HCT116 (cell line): ENCODE data around the gene CDHR5. TPM values are rescaled to one million over a fixed set of nuclear protein-coding genes. Genes with fewer than 3 reads are reported as not detected.

Experiments
- ATAC-seq: fragments of 200-7000 bp; cut with Tn5 transposase; 2 replicates; pipeline ENCODE4 v1.9.1; 2020; ENCODE audit warnings: mild to moderate bottlenecking, moderate library complexity
- BruUV-seq: library from RNA; stranded (reverse); fragments of 400-500 nt; replicated peaks from 2 replicates; lab custom pipeline; 2021; lab: Mats Ljungman, UMichigan
- CTCF ChIA-PET: fragments of 300-600 bp; sonication (Branson Sonifier 250); formaldehyde crosslinking; loops from one replicate; lab custom pipeline; 2021; ENCODE audit warnings: antibody characterized with exemption; lab: Charles Lee
- POLR2A ChIA-PET: fragments of 300-600, 350-600 bp; sonication (Branson Sonifier 250); formaldehyde crosslinking; loops from one replicate; lab custom pipeline; 2021; ENCODE audit warnings: antibody characterized with exemption; lab: Charles Lee
- RAD21 ChIA-PET, 2 experiments: fragments of 300-600 bp; sonication (Branson Sonifier 250); formaldehyde crosslinking; loops; one replicate each; lab custom pipeline; 2023; ENCODE audit warnings: low total read pairs in 2 of 2; ENCODE audit not compliant: uncharacterized antibody in 2 of 2, unreplicated experiment in 2 of 2, low non-redundant PET in 1 of 2; lab: Charles Lee
- DNase-seq: peaks from one replicate; pipeline ENCODE4 v3.0.0-alpha.2; 2010; ENCODE audit warnings: low read depth, low spot score
- H2AFZ ChIP-seq: fragments of 200-600 bp; shearing (Covaris generic), sonication (generic); 2 replicates; pipeline ENCODE4 v1.6.1; 2017; ENCODE audit warnings: low read depth, mixed run types, mixed read lengths, antibody characterized with exemption, low read length; ENCODE audit not compliant: poor library complexity, severe bottlenecking
- H3K27ac ChIP-seq: 2 replicates; pipeline ENCODE4 v1.5.1; 2012; ENCODE audit warnings: low read depth, low read length
- H3K27me3 ChIP-seq: fragments of 200-600 bp; sonication (generic); 2 replicates; pipeline ENCODE4 v1.6.1; 2016; ENCODE audit warnings: mixed run types, low read length, mixed read lengths; ENCODE audit not compliant: insufficient read depth
- H3K36me3 ChIP-seq, 2 experiments: fragments of 200-500 bp in 1 of 2; fragments of 200-600 bp in 1 of 2; sonication (Bioruptor generic) in 1 of 2; sonication (generic) in 1 of 2; 2 replicates each; pipeline versions ENCODE4 v1.5.1 to v1.6.1; 2014 to 2016; ENCODE audit warnings: low read length in 2 of 2, inconsistent platforms in 1 of 2, mixed read lengths in 1 of 2, mixed run types in 1 of 2; ENCODE audit not compliant: insufficient read depth in 2 of 2, control insufficient read depth in 1 of 2
- H3K4me1 ChIP-seq, 2 experiments: fragments of 200-600 bp in 1 of 2; sonication (generic) in 1 of 2; 2 replicates each; pipeline versions ENCODE4 v1.5.1 to v1.6.1; 2012 to 2017; ENCODE audit warnings: low read length in 2 of 2, inconsistent platforms in 1 of 2, mild to moderate bottlenecking in 1 of 2, mixed read lengths in 1 of 2, mixed run types in 1 of 2, moderate library complexity in 1 of 2; ENCODE audit not compliant: insufficient read depth in 2 of 2, control insufficient read depth in 1 of 2
- H3K4me2 ChIP-seq: fragments of 200-600 bp; sonication (generic); 2 replicates; pipeline ENCODE4 v1.6.1; 2017; ENCODE audit warnings: mixed run types, low read length, mixed read lengths
- H3K4me3 ChIP-seq, 2 experiments: fragments of 200-600 bp in 1 of 2; sonication (generic) in 1 of 2; replicated peaks in 1 of 2; 2 replicates each; pipeline ENCODE4 v1.5.1; 2011 to 2016; ENCODE audit warnings: low read length in 2 of 2, control low read depth in 1 of 2, low read depth in 1 of 2, mild to moderate bottlenecking in 1 of 2, mixed read lengths in 1 of 2, mixed run types in 1 of 2
- H3K79me2 ChIP-seq: fragments of 200-600 bp; sonication (generic); 2 replicates; pipeline ENCODE4 v1.6.1; 2017; ENCODE audit warnings: mild to moderate bottlenecking, mixed run types, low read length, moderate library complexity, mixed read lengths; ENCODE audit not compliant: insufficient read depth
- H3K9ac ChIP-seq: fragments of 200-600 bp; sonication (generic); 2 replicates; pipeline ENCODE4 v1.6.1; 2016; ENCODE audit warnings: low read length, mixed read lengths
- H3K9me2 ChIP-seq: fragments of 200-600 bp; sonication (generic), shearing (Covaris generic); 2 replicates; pipeline ENCODE4 v1.6.1; 2017; ENCODE audit warnings: mixed run types, mild to moderate bottlenecking, moderate library complexity; ENCODE audit not compliant: insufficient read depth
- H3K9me3 ChIP-seq, 2 experiments: fragments of 200-500 bp in 1 of 2; fragments of 200-600 bp in 1 of 2; sonication (Bioruptor generic) in 1 of 2; sonication (generic) in 1 of 2; 2 replicates each; pipeline ENCODE4 v1.6.1; 2014 to 2017; ENCODE audit warnings: low read length in 2 of 2, mixed read lengths in 2 of 2, inconsistent platforms in 1 of 2, low read depth in 1 of 2, mild to moderate bottlenecking in 1 of 2, mixed run types in 1 of 2, moderate library complexity in 1 of 2; ENCODE audit not compliant: control insufficient read depth in 1 of 2, insufficient read depth in 1 of 2
- H4K20me1 ChIP-seq: fragments of 200-600 bp; sonication (generic), shearing (Covaris generic); 2 replicates; pipeline ENCODE4 v1.6.1; 2017; ENCODE audit warnings: mixed run types, mild to moderate bottlenecking, moderate library complexity; ENCODE audit not compliant: insufficient read depth
- CBX3 ChIP-seq: IDR thresholded peaks from 2 replicates; pipeline ENCODE4 v1.6.1; 2012; ENCODE audit warnings: low read depth
- JUND ChIP-seq: IDR thresholded peaks from 2 replicates; pipeline ENCODE4 v1.6.1; 2012
- POLR2AphosphoS5 ChIP-seq: IDR thresholded peaks from 2 replicates; pipeline ENCODE4 v1.6.1; 2011; ENCODE audit warnings: mild to moderate bottlenecking, low read depth, low read length, moderate library complexity
- SIN3A ChIP-seq: IDR thresholded peaks from 2 replicates; pipeline ENCODE4 v1.6.1; 2012; ENCODE audit warnings: low read depth
- YY1 ChIP-seq: IDR thresholded peaks from 2 replicates; pipeline ENCODE4 v1.6.1; 2011; ENCODE audit warnings: low read length, low read depth, moderate library complexity, mild to moderate bottlenecking; ENCODE audit not compliant: insufficient replicate concordance; ENCODE audit errors: extremely low read depth
- ZFX ChIP-seq: fragments of 450-650 bp; IDR thresholded peaks from 2 replicates; pipeline ENCODE4 v1.6.1; 2017
- intact Hi-C: fragments of 100-400 bp; cut with micrococcal nuclease; formaldehyde crosslinking; loops from 2 replicates; pipeline ENCODE4 v1.10.0; 2022
- total RNA-seq: library from RNA; stranded (reverse); gene quantifications from one replicate; pipeline ENCODE4 v1.2.1, GENCODE V29; 2021; ENCODE audit not compliant: unreplicated experiment

Gene CDHR5
- total RNA-seq, 1 experiment from 2014 or later: not detected

DNA sequence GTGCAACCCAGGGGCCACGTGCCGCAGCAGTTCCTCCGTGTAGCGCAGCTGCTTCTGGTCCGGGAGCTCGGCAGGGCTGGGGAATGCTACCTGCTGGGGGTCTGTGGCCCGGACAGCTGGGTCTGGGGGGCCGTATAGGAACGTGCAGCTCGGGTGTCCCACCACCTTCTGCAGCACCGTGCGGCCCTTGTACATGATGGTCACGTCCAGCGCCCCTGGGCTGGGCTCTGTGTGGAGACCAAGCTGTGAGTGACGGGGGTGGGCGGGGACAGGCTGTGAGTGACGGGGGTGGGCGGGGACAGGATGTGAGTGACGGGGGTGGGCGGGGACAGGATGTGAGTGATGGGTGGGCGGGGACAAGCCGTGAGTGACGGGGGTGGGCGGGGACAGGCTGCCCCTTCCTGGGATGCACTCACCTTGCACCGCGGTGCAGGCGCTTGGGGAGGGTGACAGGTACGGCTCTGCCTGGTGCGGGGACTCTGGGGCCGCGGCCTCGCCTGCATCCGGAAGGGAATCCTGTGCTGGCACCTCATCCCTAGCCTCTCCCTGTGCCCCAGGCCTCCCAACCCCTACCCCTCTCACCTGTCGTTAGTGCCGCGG is 11.3 kb downstream of the CDHR5 start:
- Histone ChIP-seq H3K9ac (peak overlapping the region; percentile 27), H3K4me3 (no peak overlapping the region), H3K9me2 (no peaks in the 10 kb centered on the region), H3K79me2 (peaks cover 27% of the 10 kb centered on the region; the same call in 1 of the 2 replicates), H4K20me1 (peaks cover 13% of the 10 kb centered on the region; the same call in 1 of the 2 replicates), H2AFZ (no peak overlapping the region), H3K27ac (peak overlapping the region; percentile 47; the same call in 1 of the 2 replicates), H3K36me3 (peaks cover 18 to 26% of the 10 kb centered on the region in 2 experiments; a peak in 3 of 4 replicates), H3K4me2 (peak overlapping the region; percentile 41), H3K27me3 (no peaks in the 10 kb centered on the region), H3K4me1 (peaks cover 8 to 42% of the 10 kb centered on the region in 2 experiments), H3K9me3 (no peaks in the 10 kb centered on the region)
- ChIA-PET RAD21 (no interaction called here), POLR2A (interaction anchor here (0.6 to 1.0 kb wide), 2 partner anchors 59 to 183 kb away, joined by 3 read pairs; no protein-coding TSS in a partner anchor), CTCF (interaction anchor here (0.6 to 1.8 kb wide), 2 partner anchors 59 to 113 kb away, joined by 4 to 5 read pairs; no protein-coding TSS in a partner anchor)
- BruUV-seq: no TSS peak
- TF ChIP-seq JUND: no peak
- no peak for TF ChIP-seq YY1
- no peak for TF ChIP-seq SIN3A
- peak; percentile 5; the same call in 1 of the 2 replicates for TF ChIP-seq POLR2AphosphoS5
- TF ChIP-seq ZFX: no peak
- ATAC-seq (peak; percentile 40), DNase-seq (peak; percentile 59)
- intact Hi-C loops: loop anchor here (2.0 kb wide), 1 partner anchor 37 kb away; the partner anchor contains the start of gene PHRF1

DNA sequence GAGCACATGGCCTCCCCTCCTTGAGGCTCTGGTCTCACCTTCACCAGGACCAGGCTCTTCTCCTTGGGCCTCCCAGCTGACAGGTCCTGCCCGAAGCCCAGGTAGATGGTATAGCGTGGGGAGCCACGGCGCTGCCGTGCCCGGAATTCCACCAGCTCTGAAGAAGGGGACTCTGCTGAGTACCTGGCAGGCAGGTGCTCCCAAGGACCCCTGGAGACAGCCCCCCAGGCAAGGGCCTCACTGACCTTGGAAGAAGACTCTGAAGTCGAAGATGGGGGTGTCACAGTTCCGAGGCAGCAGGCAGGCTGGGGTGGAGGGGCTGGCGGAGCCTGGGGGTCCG is 11.8 kb downstream of the CDHR5 start:
- ATAC-seq (no peak), DNase-seq (no peak)
- Histone ChIP-seq H3K9me3 (no peaks in the 10 kb centered on the region), H3K79me2 (peaks cover 27% of the 10 kb centered on the region; the same call in 1 of the 2 replicates), H3K4me1 (peaks cover 8 to 42% of the 10 kb centered on the region in 2 experiments), H3K27me3 (no peaks in the 10 kb centered on the region), H3K36me3 (peaks cover 20 to 23% of the 10 kb centered on the region in 2 experiments; a peak in 3 of 4 replicates), H3K9me2 (no peaks in the 10 kb centered on the region), H3K4me3 (no peak overlapping the region), H3K9ac (no peak overlapping the region), H3K4me2 (peak overlapping the region; percentile 40; the same call in 1 of the 2 replicates), H4K20me1 (peaks cover 13% of the 10 kb centered on the region; the same call in 1 of the 2 replicates), H3K27ac (peak overlapping the region; percentile 47; the same call in 1 of the 2 replicates), H2AFZ (no peak overlapping the region)
- no peak for TF ChIP-seq CBX3
- TF ChIP-seq POLR2AphosphoS5: 0 out of 2 replicates have a peak, but pooled peaks have one; percentile 5
- ChIA-PET CTCF (interaction anchor here (0.6 to 1.8 kb wide), 2 partner anchors 58 to 113 kb away, joined by 4 to 5 read pairs; no protein-coding TSS in a partner anchor), POLR2A (interaction anchor here (0.6 to 1.0 kb wide), 2 partner anchors 58 to 184 kb away, joined by 3 read pairs; no protein-coding TSS in a partner anchor), RAD21 (no interaction called here)
- TSS peak; percentile 7 for BruUV-seq
- intact Hi-C loops: loop anchor here (1.0 to 2.0 kb wide), 2 partner anchors 36 to 54 kb away; partner anchors contain the start of gene PHRF1
